Effector CD8-positive, alpha-beta T cell (primary cell): ENCODE measurements around the gene CMPK2.
"Not testable (repeated sequence)": the region's sequence is repeated elsewhere in the genome, so short reads cannot be mapped to it uniquely, and the experiment has no call there.

Experiments used
- DNase-seq: peaks from one replicate; lab custom pipeline; 2025; lab: John Stamatoyannopoulos, UW

Gene CMPK2

DNA sequence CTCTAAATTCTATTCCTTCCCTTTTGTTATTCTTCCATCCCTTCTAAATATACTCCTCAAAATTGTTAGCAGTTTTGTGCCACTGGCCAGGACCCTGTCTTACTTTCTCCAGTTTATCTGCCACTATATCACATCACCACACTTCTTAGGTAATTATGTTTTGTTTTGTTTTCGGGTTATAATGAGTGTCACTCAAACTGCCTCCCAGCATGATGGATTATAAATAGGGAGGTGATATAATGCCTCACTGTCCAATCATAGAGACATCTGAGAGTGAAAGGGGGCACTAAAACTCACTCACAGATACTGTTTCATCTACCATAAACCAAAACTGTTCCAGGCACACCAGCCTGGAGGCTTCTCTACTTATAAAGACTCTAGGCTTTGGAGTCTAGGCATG, 15.3 kb upstream of the CMPK2 start:
- no peak for DNase-seq

DNA sequence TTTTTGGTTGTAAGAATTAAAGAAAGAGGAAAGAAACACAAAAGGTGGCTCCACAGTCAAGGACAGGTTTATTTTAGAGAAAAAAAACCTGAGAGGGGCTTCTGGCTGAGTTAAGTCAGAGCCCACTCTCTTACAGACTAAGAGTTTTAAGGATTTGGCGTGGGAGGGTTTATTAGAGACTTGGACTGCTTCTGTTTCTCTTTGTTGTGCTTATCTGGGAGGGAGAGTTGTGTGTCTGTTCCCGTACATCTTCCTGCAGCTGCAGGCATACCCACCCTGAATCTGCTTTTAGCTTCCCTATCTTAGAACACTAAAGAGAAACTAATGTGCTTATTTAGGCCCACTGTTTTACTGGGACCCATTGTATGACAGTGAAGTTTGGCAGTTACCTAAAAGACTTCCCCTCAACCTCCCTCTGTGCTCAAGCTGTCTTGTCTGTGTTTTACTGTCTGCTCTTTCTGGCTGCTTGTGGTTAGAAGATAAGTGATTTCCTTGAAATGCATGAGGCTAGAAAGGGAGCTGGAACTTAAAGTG, 14.6 kb upstream of the CMPK2 start:
- no peak for DNase-seq

DNA sequence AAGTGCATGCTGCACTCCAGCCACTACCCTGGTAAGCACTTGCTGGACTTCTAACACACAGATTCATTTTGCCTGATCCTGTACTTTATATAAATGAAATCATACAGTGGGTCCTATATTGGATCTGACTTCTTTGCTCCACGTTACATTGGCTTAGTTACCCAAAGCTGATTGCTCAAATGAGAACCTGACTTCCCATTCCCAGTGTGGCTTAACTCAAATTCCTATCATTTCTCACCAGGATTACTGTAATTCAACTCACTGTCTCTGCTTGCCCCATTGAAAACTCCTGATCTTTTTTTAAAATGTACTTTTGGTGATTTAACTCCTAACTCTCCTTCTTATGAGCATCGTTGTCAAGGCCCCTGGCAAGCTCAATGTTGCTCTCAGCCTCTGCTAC, 13.3 kb upstream of the CMPK2 start:
- no peak for DNase-seq

DNA sequence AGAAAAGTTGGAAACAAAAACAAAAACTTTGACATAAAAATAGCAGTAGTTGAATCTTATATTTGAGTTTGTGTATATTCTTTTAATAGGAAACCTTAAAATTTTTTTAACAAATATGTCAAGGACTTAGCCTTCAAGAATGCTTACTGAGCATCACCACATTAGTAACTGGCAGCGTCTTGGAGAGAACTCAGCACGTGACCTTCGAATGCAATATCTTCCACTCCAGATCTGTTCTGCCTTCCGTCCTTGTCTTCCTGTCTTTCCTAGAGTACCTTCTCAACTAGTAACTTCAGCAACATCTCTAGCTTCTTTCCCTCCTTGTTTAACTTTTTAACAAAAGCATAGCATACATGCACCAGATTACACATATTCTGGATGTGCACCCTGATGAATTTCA, 12.8 kb upstream of the CMPK2 start:
- DNase-seq: no peak

DNA sequence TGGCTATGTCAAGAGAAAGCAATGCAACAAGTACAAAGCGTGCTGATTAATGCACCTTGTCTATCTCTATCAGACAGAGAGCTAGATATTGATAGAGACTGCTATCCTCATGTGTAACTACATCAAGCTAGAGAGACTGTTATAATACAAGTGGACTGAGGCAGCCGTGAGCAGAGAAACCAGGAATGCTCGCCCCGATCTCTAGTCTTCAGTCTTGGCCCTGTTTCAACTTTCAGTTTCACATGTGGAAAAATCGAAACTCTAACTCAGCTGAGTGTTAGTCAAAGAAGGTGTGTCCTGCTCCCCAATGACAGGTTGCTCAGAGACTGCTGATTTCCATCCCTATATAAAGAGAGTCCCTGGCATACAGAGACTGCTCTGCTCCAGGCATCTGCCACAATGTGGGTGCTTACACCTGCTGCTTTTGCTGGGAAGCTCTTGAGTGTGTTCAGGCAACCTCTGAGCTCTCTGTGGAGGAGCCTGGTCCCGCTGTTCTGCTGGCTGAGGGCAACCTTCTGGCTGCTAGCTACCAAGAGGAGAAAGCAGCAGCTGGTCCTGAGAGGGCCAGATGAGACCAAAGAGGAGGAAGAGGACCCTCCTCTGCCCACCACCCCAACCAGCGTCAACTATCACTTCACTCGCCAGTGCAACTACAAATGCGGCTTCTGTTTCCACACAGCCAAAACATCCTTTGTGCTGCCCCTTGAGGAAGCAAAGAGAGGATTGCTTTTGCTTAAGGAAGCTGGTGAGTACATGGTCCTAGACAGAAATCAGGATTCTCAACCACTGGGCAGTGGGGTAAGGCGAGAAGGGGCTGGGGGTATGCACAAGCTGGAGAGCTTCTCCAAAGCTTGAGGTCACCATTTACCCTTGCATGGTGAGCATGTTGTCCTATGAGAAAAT, 11.9 kb upstream of the CMPK2 start, which contains the start of gene RSAD2:
TSS of gene RSAD2 (plus strand) at position 376 of the 903 bp plus-strand sequence. CDS start at position 400, 24 bp downstream.
- DNase-seq: no peak

DNA sequence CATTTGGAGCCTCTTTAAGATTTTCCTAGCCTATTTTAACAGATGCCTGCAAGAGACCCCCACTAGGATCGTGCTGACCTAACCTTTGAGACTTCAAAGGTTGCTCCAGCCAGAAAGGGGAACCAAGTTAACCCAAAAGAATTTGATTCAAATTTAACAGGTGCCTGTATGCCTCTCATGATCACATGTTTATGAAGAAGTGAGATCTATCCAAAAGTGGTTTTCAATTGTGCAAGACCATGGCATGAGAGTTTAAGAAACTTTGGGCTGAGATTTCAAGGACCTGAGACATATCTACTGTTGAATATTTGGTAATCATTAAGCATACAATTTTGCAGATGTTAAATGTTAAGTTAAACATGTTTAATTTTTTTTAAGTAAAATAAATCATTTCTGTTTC, 10.6 kb upstream of the CMPK2 start:
- DNase-seq: no peak

DNA sequence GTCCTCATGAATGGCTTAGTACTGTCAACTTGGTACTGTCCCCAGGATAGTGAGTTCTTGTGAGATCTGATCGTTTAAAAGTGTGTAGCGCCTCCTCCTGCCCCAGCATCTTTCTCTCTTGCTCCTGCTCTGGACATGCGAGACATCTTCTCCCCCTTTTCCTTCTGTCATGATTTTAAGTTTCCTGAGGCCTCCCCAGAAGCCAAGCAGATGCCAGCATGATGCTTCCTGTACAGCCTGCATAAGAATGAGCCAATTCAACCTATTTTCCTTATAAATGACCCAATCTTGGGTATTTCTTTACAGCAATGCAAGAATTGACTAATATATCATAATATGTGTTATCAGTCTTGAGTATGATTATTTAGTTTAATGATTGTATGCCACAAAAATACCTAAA, 8.3 kb upstream of the CMPK2 start:
- DNase-seq: no peak

DNA sequence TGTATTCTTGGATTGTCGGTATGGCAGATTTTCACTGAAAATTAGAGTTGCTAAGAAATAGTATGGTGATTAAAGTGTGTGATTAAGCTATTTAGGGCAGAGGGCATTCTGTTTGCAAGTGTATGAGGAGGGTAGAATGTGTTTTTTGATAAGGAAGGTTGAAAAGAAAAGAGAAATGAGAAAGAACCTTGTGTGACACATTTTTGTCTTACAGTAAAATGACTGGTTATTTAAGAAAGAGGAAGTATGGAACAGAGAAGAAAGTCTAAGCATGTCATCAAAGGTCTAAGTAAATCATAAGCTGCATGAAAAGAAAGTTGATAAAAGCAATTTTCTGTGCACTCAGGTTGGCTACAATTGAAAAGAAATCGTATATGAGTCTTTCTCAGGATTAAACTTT, 6.7 kb upstream of the CMPK2 start:
- DNase-seq: no peak

DNA sequence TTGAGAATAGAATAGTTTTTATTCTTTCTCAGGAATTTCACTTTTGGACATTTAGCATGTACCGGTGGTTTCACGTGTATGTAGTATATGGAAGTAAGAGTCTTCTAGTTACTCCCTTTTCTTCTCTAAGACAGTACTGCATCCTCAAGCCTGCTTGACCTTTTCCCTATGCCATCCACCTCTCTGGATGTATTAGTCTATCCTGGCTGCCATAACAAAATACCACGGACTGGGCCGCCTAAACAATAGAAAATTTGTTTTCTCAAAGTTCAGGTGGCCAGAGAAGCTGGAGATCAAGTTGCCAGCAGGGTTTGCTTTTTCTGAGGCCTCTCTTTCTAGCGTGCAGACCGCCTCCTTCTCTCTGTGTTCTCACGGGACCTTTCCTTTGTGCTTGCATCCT, 1.3 kb upstream of the CMPK2 start:
- DNase-seq: no peak

DNA sequence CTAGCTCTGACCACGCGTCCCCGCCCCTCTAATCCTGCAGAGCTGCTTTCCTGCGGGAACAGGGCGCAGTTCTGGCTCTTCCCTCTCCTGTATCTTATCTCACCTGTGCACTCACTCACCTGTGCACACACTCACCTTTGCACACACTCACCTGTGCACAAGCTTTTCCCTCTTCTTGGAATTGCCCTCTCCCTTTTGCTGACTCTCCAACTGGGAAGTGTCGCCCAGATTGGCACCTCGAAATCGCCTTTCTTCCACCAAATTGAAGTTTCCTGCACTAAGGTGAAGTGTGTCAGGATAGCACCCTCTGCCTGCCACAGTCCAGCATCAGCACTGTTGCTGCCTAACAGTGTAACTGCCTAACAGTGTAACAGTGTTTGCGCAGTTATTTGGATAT, 566 bp upstream of the CMPK2 start:
- DNase-seq: no peak

DNA sequence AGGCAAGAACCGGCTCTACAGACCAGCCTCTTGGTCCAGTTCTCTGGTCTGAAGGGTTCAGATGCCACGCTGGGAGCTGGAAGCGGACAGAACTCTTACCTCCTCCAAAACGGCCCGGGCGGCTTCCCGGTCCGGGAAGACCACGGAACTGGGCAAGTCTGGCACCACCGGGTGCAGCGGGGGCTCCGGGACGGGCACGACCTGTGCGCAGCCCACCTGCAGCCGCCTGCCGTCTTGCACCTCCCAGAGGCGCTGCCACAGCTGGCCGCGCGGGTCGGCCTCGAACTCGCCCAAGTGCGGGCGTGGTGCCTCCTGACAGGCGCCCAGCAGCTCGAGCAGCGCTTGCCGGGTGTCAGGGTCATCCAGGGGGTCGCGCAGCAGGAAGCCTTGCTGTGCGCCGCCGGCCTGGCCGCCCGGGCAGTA, 773 bp downstream of the CMPK2 start:
- DNase-seq: no peak

DNA sequence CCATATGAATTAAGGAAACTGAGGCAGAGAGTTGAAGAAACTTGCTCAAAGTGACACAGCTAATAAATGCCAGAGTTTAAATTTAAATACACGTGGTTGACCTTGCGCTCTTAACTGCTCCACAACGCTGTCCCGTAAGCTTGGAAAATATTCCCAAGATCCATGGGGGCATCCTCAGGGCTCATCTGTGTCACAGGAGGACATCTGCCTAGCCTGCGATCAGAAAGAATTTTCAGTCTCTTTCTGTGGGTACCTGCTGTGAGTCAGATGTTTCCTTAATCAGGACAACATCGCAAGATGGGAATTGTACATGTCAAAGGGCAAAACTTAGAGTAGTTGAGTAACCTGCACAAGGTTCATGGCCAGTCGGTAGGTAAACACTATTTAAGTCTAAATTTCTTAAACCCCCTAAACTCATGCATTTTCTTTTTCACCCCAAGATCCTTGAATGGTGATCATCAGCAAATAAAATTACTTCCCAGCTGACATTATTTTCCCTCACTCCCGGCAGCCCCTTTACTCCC, 1.4 kb downstream of the CMPK2 start:
- DNase-seq: no peak

DNA sequence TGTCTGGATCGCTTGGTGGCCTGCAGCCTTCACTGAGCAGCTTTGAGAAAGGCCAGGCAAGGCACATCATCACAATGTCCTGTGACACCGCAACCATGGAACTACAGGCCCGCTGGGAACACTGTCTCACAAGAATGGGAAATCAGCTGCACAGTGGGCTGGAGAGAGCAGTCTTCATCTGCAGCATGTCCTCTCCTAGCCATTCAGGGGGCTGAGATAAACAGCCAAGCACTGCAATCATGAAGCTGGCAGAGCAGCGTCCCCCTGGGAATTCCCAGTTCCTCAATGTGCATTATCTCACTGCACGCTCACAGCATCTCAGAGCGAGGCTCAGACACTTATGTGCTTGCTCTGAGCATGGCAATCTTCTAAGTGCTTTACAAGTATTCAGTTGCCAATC, 1.9 kb downstream of the CMPK2 start:
- DNase-seq: no peak

DNA sequence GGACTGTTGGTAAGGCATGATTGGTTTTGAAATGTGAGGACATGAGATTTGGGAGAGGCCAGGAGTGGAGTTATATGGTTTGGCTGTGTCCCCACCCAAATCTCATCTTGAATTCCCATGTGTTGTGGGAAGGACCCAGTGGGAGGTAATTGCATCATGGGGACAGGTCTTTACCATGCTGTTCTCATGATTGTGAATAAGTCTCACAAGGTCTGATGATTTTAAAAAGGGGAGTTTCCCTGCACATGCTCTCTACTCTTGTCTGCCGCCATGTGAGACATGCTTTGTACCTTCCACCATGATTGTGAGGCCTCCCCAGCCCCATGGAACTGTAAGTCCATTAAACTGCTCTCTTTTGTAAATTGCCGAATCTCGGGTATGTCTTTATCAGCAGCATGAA, 5.4 kb downstream of the CMPK2 start:
- no peak for DNase-seq

DNA sequence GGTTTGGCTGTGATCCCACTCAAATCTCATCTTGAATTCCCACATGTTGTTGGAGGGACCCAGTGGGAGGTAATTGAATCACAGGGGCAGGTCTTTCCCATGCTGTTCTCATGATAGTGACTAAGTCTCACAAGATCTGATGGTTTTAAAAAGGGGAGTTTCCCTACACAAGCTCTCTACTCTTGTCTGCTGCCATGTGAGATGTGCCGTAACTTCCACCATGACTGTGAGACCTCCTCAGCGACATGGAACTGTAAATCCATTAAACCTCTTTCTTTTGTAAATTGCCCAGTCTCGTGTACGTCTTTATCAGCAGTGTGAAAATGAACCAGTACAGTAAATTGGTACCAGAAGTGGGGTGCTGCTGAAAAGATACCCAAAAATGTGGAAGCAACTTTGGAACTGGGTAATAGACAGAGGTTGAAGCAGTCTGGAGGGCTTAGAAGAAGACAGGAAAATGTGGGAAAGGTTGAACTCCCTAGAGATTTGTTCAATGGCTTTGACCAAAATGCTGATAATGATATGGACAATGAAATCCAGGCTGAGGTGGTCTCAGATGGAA, 7.2 kb downstream of the CMPK2 start:
- DNase-seq: not testable (repeated sequence)

DNA sequence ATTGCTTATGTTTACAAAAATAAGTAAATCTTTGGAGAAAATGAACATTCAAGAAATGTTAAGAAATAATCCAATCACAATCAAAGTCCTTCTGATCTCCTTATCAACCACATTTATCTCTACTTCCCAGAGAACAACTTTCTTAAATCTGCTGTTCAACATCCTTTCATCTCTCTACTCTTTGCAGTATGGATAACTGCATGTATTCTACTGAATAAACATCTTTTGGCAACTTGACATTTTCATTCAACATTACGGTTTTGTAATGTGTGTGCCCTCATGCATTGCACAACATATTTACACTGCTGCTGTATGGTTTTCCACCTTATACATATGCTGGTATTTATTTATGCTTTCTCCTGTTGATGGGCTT, 9.2 kb downstream of the CMPK2 start:
- no peak for DNase-seq

DNA sequence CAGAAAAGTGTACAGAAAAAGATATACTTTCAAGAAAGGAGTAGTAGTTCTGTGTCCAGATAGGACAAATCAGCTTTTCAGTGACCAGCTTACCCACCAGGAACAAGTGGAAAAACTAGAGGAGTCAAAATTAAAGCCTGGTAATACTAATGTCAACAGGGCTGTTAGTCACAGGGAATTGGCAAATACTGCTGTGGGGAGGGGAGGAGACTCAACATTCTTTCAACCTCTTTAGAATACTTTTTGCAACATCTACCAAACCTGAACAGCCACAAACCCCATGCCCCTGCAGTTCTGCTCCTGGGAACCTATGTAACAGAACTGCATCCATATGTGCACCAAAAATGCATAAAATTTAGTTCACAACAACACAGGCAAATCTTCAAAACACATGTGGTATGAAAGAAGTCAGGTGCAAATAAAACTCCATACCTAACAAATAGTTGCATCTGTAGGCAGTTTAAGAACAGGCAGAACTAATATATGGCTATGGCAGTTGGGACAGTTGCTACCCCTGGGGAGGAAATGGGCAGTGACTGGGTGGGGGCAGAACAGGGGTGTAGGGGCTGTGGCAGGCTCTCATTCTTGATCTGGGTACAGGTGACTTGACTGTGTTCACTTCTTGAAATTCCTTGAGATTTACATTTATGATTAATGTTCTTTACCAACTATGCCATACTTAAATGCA, 9.7 kb downstream of the CMPK2 start:
- no peak for DNase-seq

DNA sequence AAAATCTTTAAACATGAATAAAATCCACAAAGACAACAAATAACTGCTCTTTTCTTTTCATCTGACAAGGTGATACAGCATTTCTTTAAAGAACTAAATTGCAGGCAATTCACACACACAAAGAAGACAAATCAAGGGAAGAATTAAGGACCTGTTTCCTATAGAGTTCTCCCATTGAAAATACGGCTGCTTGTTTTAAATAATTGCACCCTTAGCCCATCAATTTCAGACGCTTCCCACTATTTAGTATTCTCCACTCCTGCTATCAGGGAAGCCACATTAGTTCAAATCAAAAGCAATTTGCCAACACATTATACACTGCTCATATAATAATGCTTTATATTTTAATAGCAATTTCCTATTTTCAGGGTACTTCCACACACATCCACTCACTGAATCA, 11.3 kb downstream of the CMPK2 start:
- DNase-seq: no peak

DNA sequence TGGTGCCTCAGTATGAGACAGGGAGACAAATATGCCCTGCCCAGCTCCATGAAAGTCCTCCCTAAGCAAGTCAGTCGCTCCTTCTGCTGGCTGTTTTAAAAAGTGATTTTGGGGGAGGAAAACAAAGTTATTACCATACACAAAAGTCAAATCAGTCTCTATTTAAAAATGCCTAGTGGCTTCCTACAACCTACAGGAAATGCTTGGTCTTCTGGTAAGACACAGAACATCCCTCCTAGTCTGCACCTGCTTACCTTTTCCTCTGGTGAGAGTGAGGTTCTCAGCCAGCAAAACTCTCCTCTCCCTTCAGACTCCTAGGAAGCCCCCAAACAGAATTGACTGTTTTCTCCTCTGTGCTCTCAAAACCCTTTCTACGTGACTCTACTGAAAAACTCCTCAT, 13.5 kb downstream of the CMPK2 start:
- no peak for DNase-seq

DNA sequence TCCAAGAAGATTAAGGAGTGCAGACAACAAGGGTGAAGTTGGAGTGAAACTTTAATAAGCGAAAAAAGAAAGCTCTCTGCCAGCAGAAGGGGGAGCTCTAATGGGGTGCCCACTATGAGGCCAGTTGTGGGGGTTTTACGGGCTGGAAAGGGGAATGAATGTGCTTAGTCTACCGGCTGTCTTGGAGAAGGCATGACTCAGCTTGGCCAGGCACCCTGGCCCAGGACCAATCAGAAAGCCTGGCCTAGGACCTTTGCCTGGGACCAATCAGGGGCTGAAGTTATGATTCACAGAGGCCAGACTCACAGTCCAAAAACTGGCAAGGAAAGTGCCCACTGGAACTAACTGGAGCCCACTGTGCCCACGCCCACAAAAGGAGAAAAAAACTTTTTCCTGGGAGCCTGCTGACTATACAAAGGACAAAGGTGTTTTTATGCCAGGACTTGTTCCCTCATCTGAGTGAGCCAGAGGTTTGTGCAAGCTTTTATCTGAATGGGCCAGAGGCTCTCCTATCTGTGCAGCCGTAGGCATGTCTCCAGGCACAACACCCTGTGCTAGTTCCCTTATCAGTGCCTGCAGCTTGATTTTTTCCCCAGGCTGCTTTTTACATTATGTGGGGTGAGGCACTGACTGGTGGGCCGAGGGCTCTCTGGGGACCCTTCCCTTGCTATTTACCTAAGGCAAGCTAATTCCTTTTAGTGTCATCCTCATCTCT, 18.6 kb downstream of the CMPK2 start:
- DNase-seq: no peak

DNA sequence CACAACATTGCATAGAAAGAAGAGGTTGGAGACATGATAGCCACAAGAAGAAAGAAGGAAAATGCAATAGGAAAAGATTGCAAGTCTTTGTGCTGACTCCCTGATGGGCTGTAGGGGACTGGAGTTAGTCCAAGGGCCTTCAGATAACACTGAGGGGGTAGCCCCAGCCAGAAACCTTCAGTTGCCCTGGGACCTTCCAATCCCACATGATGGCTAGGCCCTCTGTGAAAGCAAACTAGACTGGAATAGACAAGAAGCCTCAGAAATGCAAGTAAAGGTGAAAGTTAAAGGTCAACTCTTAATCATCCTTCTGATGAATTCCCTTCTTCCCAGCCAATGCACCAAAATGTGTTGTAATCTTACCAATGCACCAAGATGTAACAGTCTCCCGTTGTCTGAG, 19.2 kb downstream of the CMPK2 start:
- DNase-seq: no peak

DNA sequence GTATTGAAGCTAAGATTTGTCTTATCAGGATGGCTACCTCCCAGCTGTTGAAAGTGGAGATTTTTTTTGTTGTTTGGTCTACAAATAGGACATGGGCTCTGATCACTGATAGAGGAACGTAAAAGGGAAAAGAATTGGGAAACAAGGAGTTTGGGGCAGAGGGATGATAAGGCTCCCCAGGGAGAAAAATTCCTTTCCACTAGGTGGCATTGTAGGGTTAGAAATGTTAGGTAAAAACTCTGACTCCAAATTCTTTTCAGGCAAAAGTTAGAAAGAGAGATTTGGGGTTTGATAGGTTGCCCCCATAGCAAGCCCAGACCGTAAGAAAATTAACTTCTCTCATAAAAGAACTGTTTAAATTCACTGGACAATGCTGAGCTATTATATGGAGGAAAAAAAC, 19.8 kb downstream of the CMPK2 start:
- no peak for DNase-seq
